Suprapubic skin (tissue), 4 donors: ENCODE measurements around the gene MAPK8IP2. TPM values are rescaled to one million over a fixed set of nuclear protein-coding genes. Genes with fewer than 3 reads are reported as not detected.

Source experiments
- DNase-seq, 2 donors: peaks; one replicate each; pipeline ENCODE4 v3.0.0-alpha.2; 2019; ENCODE audit warnings: low spot score in 2 of 2
- H3K27ac ChIP-seq: fragments of 200-600 bp; sonication (generic); one replicate; pipeline ENCODE4 v1.5.1; 2019
- H3K27me3 ChIP-seq: fragments of 200-600 bp; sonication (generic); one replicate; pipeline ENCODE4 v1.5.1; 2019
- H3K36me3 ChIP-seq: fragments of 200-600 bp; sonication (generic); one replicate; pipeline ENCODE4 v1.5.1; 2019
- H3K4me1 ChIP-seq: fragments of 200-600 bp; sonication (generic); one replicate; pipeline ENCODE4 v1.5.1; 2019
- H3K4me3 ChIP-seq: fragments of 200-600 bp; sonication (generic); one replicate; pipeline ENCODE4 v1.5.1; 2019; ENCODE audit warnings: mild to moderate bottlenecking
- H3K9me3 ChIP-seq: fragments of 200-600 bp; sonication (generic); one replicate; pipeline ENCODE4 v1.5.1; 2019
- CTCF ChIP-seq, 2 donors: fragments of 200-600 bp in 1 of 2; fragments of 450-650 bp in 1 of 2; sonication (generic) in 1 of 2; IDR thresholded peaks; one replicate each; pipeline ENCODE4 v1.5.1; 2016 to 2019; ENCODE audit warnings: antibody characterized with exemption in 2 of 2, mild to moderate bottlenecking in 1 of 2, moderate library complexity in 1 of 2
- EP300 ChIP-seq: sonication (generic); formaldehyde crosslinking; IDR thresholded peaks from one replicate; pipeline ENCODE4 v1.6.1; 2017; ENCODE audit warnings: antibody characterized with exemption
- POLR2A ChIP-seq, 2 donors: fragments of 450-650 bp; IDR thresholded peaks; one replicate each; pipeline ENCODE4 v1.6.1; 2017; ENCODE audit warnings: antibody characterized with exemption in 2 of 2, mild to moderate bottlenecking in 2 of 2, moderate library complexity in 2 of 2
- POLR2AphosphoS5 ChIP-seq, 3 donors: sonication (generic); formaldehyde crosslinking; IDR thresholded peaks; one replicate each; pipeline ENCODE4 v1.6.1; 2017; ENCODE audit warnings: antibody characterized with exemption in 3 of 3
- WGBS: methylation state at CpG from one replicate; pipeline ENCODE4 v1.1.5; 2018; 5-methylcytosine and 5-hydroxymethylcytosine counted together
- total RNA-seq, 4 donors: library from RNA; depleted of rRNA; stranded (reverse); fragments of >200 nt; gene quantifications; one replicate each; pipeline ENCODE4 v1.1.0, GENCODE V29; 2016

Gene MAPK8IP2
- total RNA-seq, 4 donors from 2014 or later: 2.6 to 4.4 (median 3.7) TPM

GRCh38 chr22:50626314-50626849 is 25.8 kb downstream of the MAPK8IP2 start:
- H3K27ac ChIP-seq: no peak overlapping the region
- no peak overlapping the region for H3K4me3 ChIP-seq
- TF ChIP-seq EP300: no peak
- TF ChIP-seq POLR2A (IDR thresholded peaks at IDR 0.05): no peak
- TF ChIP-seq CTCF (IDR thresholded peaks at IDR 0.05): no peak
- TF ChIP-seq POLR2AphosphoS5 (IDR thresholded peaks at IDR 0.05): no peak
- no peak for DNase-seq
- WGBS: 91% methylated on average over 6 of the region's 12 CpGs
- H3K36me3 ChIP-seq: peaks cover 12% of the 10 kb centered on the region
- peaks cover 52% of the 10 kb centered on the region for H3K4me1 ChIP-seq
- H3K9me3 ChIP-seq: no peaks in the 10 kb centered on the region
- no peaks in the 10 kb centered on the region for H3K27me3 ChIP-seq

DNA sequence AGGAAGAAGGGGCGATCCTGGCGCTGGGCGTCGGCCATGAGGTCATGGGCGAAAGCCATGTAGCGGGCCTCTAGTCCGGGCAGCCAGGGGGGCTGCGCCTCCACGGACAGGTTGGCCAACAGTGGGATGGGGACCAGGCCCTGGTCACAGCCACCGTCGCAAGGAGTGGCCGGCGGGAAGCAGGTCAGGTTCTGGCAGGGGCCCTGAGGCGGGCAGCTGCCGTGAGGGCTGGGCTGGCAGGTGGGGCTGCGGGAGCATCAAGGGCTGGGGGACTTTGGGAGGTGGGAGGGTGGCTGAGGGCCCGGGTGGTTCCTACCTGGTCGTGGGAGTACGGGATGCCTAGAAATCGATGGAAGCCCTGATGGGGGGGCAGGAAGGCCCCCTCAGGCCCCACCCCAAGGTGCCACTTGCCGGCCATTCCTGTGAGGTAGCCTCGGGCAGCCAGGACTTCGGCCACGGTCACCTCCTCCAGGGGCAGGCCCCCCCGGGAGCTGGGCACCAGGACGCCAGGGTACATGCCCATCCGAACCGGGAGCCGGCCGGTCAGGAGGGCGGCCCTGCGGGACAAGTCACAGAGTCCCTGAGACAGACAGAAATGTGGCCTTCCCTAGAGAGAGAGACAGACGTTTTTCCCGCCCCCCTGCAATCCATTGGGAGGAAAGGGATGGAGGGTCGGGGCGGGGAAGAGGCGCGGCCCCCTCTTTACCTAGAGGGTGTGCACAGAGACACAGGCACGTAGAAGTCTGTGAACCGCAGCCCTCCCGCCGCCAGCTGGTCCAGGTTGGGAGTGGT is 26.5 kb downstream of the MAPK8IP2 start:
- Histone ChIP-seq H3K4me3 (peak overlapping the region; percentile 87), H3K27me3 (no peaks in the 10 kb centered on the region), H3K4me1 (peaks cover 45% of the 10 kb centered on the region), H3K27ac (peak overlapping the region; percentile 68), H3K9me3 (no peaks in the 10 kb centered on the region), H3K36me3 (peaks cover 12% of the 10 kb centered on the region)
- DNase-seq: peak; percentile 71 to 79
- WGBS: 59% methylated on average over 22 of the region's 42 CpGs
- TF ChIP-seq CTCF (IDR thresholded peaks at IDR 0.05): no peak
- TF ChIP-seq POLR2AphosphoS5 (IDR thresholded peaks at IDR 0.05): no peak
- no peak for TF ChIP-seq POLR2A (IDR thresholded peaks at IDR 0.05)
- TF ChIP-seq EP300: no peak

DNA sequence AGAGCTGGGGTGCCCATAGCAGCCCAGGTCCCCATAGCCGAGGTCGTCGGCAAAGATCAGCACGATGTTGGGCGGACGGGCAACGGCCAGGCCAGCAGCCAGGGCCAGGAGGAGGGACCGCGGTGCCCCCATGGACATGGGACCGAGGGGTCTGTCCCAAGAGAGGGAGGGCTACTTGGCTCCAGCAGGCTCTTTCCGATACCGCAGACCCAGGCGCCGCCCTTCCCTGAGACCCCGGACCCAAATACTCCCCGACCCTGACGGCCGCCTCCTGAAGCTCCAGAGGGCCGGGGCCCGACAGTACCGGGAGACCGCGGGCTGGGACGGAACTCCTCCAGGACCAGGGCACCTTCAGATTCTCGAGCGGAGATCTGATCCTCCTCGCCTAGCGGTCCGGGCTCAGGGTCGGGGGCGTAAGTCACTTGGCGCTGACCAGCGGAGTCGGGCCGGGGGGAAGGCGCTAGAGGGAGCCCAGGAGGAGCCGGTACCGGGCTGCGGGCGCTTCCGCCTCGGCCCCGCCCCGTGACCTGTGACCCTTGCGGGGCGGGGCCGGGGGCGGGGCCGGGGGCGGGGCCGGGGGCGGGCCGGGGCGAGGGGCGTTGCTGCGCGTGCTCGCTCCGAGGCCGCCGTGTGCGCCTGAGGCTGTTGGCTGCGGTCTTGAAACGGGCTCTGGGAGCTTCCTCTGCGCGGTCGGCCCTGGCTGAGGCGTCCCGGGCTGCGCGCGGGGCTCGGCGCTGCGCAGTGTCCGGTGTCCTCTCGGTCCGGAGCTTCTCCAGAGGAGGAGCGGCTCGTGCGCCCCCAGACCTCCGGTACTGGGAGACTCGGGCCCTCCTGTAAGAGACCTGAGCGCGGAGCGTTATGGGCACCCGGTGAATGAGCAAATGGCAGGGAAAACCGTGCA is 27.3 kb downstream of the MAPK8IP2 start, which contains the start of gene ARSA:
ARSA (minus strand) TSS at position 511 of the 901 bp plus-strand sequence; CDS start at position 138, 373 bp downstream.
- DNase-seq: peak; percentile 88 to 91
- H3K4me3 ChIP-seq: peak within 1 kb of the TSS; percentile 87
- 3% methylated on average over 28 of the region's 88 CpGs for WGBS
- H3K27ac ChIP-seq: peak within 1 kb of the TSS; percentile 68
- H3K4me1 ChIP-seq: peaks cover 37% of the 10 kb centered on the region
- TF ChIP-seq POLR2AphosphoS5 (IDR thresholded peaks at IDR 0.05) (no peak), POLR2A (IDR thresholded peaks at IDR 0.05) (no peak), CTCF (IDR thresholded peaks at IDR 0.05) (peak in 1 of 2 donors; percentile 25)
- H3K9me3 ChIP-seq: no peaks in the 10 kb centered on the region
- peaks cover 12% of the 10 kb centered on the region for H3K36me3 ChIP-seq
- H3K27me3 ChIP-seq: no peaks in the 10 kb centered on the region

DNA sequence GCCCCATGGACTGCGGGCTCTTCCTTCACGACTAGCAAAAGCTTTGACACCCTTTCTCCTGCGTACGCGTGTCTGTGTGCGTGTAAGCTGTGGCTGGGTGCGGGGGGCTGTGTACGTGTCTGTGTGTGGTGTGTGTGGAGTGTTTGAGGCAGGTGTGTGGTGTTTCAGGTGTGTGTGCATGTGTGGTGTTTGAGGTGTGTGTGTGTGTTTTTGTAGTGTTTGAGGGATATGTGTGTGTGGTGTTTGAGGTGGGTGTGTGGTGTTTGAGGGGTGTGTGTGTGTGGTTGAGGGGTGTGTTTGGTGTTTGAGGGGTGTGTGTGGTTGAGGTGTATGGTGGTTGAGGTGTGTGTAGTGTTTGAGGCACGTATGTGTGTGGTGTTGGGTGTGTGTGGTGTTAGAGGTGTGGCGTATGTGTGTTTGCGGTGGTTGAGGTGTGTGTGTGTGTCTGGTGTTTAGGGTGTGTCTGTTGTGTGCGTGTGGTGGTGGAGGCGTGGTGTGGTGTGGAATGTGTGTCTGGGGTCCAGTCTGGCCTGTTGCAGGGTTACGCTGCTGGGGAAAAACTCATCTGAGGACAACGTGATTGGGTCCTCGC is 28.0 kb downstream of the MAPK8IP2 start:
- Histone ChIP-seq H3K27me3 (no peaks in the 10 kb centered on the region), H3K4me1 (peaks cover 32% of the 10 kb centered on the region), H3K27ac (peak overlapping the region; percentile 68), H3K4me3 (peak overlapping the region; percentile 87), H3K36me3 (peaks cover 12% of the 10 kb centered on the region), H3K9me3 (no peaks in the 10 kb centered on the region)
- TF ChIP-seq CTCF (IDR thresholded peaks at IDR 0.05) (no peak), POLR2A (IDR thresholded peaks at IDR 0.05) (no peak), POLR2AphosphoS5 (IDR thresholded peaks at IDR 0.05) (no peak), EP300 (no peak)
- peak; percentile 58 to 77 for DNase-seq
- 51% methylated on average over 8 of the region's 16 CpGs for WGBS
